Endodermal cell (in vitro differentiated cells): Measurements from ENCODE around the gene ROBO1. TPM values are rescaled to one million over a fixed set of nuclear protein-coding genes. Genes with fewer than 3 reads are reported as not detected.

Experiments used
- DNase-seq: peaks from one replicate; pipeline ENCODE4 v3.0.0-alpha.2; 2017
- H3K27ac ChIP-seq: 2 replicates; pipeline ENCODE4 v1.5.1; 2013; ENCODE audit warnings: mild to moderate bottlenecking, low read depth, low read length, moderate library complexity
- H3K27me3 ChIP-seq: 2 replicates; pipeline ENCODE4 v1.6.1; 2013; ENCODE audit warnings: mild to moderate bottlenecking, low read length, moderate library complexity; ENCODE audit not compliant: insufficient read depth, control insufficient read depth, poor library complexity, severe bottlenecking
- H3K36me3 ChIP-seq: 2 replicates; pipeline ENCODE4 v1.7.0; 2013; ENCODE audit warnings: mild to moderate bottlenecking, low read length, moderate library complexity; ENCODE audit not compliant: control insufficient read depth, insufficient read depth
- H3K4me1 ChIP-seq: one replicate; pipeline ENCODE4 v1.7.0; 2013; ENCODE audit warnings: low read length; ENCODE audit not compliant: control insufficient read depth, insufficient read depth
- H3K4me3 ChIP-seq: 2 replicates; pipeline ENCODE4 v1.5.1; 2013; ENCODE audit warnings: mild to moderate bottlenecking, low read length, moderate library complexity
- H3K9ac ChIP-seq: 2 replicates; pipeline ENCODE4 v1.6.1; 2013; ENCODE audit warnings: mild to moderate bottlenecking, low read length, moderate library complexity; ENCODE audit not compliant: poor library complexity, severe bottlenecking; ENCODE audit errors: extremely low read depth
- H3K9me3 ChIP-seq: 2 replicates; pipeline ENCODE4 v1.6.1; 2013; ENCODE audit warnings: mild to moderate bottlenecking, low read length, moderate library complexity; ENCODE audit not compliant: control insufficient read depth
- H3K27ac Mint-ChIP-seq: 2 replicates; pipeline ENCODE4 v1.8.0; 2020; ENCODE audit warnings: mixed read lengths
- H3K27me3 Mint-ChIP-seq: 2 replicates; pipeline ENCODE4 v1.8.0; 2021; ENCODE audit warnings: mild to moderate bottlenecking, mixed read lengths; ENCODE audit not compliant: insufficient read depth
- H3K36me3 Mint-ChIP-seq: 2 replicates; pipeline ENCODE4 v1.8.0; 2020; ENCODE audit warnings: low read depth, mixed read lengths
- H3K4me1 Mint-ChIP-seq: 2 replicates; pipeline ENCODE4 v1.8.0; 2020; ENCODE audit warnings: mixed read lengths
- H3K4me3 Mint-ChIP-seq: 2 replicates; pipeline ENCODE4 v1.8.0; 2020; ENCODE audit warnings: mild to moderate bottlenecking, moderate library complexity, mixed read lengths
- H3K9me3 Mint-ChIP-seq: 2 replicates; pipeline ENCODE4 v1.8.0; 2020; ENCODE audit warnings: mild to moderate bottlenecking, mixed read lengths
- WGBS, 2 experiments: methylation state at CpG; one replicate each; pipeline versions ENCODE4 v1.1.5 to v1.1.7; 2013; ENCODE audit warnings: missing lambda C conversion rate in 2 of 2, mixed read lengths in 1 of 2; ENCODE audit not compliant: insufficient coverage in 1 of 2, insufficient read length in 1 of 2; 5-methylcytosine and 5-hydroxymethylcytosine counted together
- total RNA-seq, 2 donors: library from RNA; stranded (reverse); fragmentation: NEBNext Ultra II Directional in 1 of 2; extraction: Animal tissue kit (Norgen Biotek cat#: 25700) in 1 of 2; gene quantifications; 2 replicates in 1 of 2; 3 replicates in 1 of 2; pipeline ENCODE4 v1.2.1, GENCODE V29; 2021
- TF ChIP-seq, protein P1 (sequence below): fragments of 200-600 bp; sonication (generic); conservative IDR thresholded peaks from 2 replicates; pipeline ENCODE4 v1.5.0; 2021; ENCODE audit warnings: antibody characterized with exemption, mild to moderate bottlenecking

Gene ROBO1
- total RNA-seq, 2 donors from 2014 or later: 74.8 to 75.9 TPM

DNA sequence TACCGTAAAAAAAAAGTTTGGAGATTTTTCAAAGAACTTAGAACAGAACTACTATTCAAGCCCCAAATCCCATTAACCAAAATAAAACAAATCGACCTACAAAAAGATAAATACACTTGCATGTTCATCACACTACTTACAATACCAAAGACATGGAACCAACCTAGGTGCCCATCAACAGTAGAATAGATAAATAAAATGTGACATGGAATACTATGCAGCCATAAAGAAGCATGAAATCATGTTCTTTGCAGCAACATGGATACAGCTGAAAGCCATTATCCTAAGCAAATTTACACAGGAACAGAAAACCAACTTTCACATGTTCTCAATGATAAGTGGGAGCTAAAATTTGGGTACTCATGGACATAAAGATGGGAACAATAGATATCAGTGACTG is 768.7 kb downstream of the ROBO1 start:
- Histone ChIP-seq H3K27me3 (peaks cover 29% of the 10 kb centered on the region), H3K36me3 (no peaks in the 10 kb centered on the region), H3K27ac (no peak overlapping the region), H3K4me1 (peaks cover 2% of the 10 kb centered on the region), H3K9me3 (peaks cover 8% of the 10 kb centered on the region), H3K4me3 (no peak overlapping the region), H3K9ac (no peak overlapping the region)
- no peak overlapping the region for H3K4me3 Mint-ChIP-seq
- peaks cover 4% of the 10 kb centered on the region for H3K36me3 Mint-ChIP-seq
- peaks cover 32% of the 10 kb centered on the region for H3K27me3 Mint-ChIP-seq
- 89% methylated on average over 2 of the region's 2 CpGs; no CpG with 5 or more reads in 1 of the 2 experiments for WGBS, 2 experiments
- H3K9me3 Mint-ChIP-seq: peaks cover 2% of the 10 kb centered on the region
- no peak for DNase-seq
- H3K4me1 Mint-ChIP-seq: peaks cover 28% of the 10 kb centered on the region
- TF ChIP-seq, protein P1, sequence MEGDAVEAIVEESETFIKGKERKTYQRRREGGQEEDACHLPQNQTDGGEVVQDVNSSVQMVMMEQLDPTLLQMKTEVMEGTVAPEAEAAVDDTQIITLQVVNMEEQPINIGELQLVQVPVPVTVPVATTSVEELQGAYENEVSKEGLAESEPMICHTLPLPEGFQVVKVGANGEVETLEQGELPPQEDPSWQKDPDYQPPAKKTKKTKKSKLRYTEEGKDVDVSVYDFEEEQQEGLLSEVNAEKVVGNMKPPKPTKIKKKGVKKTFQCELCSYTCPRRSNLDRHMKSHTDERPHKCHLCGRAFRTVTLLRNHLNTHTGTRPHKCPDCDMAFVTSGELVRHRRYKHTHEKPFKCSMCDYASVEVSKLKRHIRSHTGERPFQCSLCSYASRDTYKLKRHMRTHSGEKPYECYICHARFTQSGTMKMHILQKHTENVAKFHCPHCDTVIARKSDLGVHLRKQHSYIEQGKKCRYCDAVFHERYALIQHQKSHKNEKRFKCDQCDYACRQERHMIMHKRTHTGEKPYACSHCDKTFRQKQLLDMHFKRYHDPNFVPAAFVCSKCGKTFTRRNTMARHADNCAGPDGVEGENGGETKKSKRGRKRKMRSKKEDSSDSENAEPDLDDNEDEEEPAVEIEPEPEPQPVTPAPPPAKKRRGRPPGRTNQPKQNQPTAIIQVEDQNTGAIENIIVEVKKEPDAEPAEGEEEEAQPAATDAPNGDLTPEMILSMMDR: no peak
- no peak overlapping the region for H3K27ac Mint-ChIP-seq

DNA sequence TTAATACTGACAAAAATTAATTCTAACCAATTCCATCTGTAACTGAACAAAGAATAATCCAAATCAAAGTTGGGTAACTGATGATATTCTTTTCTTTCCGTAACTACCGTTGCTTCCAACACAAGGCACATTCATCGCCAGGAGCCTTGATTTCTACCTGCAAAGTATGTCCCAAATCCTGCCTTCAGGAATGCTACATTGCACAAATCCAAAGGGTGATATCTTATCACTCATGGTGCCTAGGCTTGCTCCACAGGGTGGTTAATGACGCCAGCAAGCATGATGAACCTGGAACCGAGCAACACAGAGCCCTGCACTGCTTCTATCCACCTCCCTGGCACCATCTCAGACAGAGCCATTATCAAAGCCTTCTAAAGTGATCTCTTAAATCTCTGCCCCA is 772.7 kb downstream of the ROBO1 start:
- TF ChIP-seq, protein P1: no peak
- no peak overlapping the region for H3K27ac ChIP-seq
- H3K36me3 ChIP-seq: no peaks in the 10 kb centered on the region
- Mint-ChIP-seq H3K27ac (no peak overlapping the region), H3K4me3 (no peak overlapping the region), H3K27me3 (peaks cover 19% of the 10 kb centered on the region), H3K9me3 (peaks cover 9% of the 10 kb centered on the region), H3K4me1 (peaks cover 19% of the 10 kb centered on the region), H3K36me3 (peaks cover 9% of the 10 kb centered on the region)
- WGBS, 2 experiments: 95 to 97% methylated on average over 3 to 5 of the region's 5 CpGs
- no peaks in the 10 kb centered on the region for H3K4me1 ChIP-seq
- peaks cover 21% of the 10 kb centered on the region for H3K27me3 ChIP-seq
- peaks cover 24% of the 10 kb centered on the region for H3K9me3 ChIP-seq
- DNase-seq: no peak
- no peak overlapping the region for H3K9ac ChIP-seq
- H3K4me3 ChIP-seq: no peak overlapping the region

DNA sequence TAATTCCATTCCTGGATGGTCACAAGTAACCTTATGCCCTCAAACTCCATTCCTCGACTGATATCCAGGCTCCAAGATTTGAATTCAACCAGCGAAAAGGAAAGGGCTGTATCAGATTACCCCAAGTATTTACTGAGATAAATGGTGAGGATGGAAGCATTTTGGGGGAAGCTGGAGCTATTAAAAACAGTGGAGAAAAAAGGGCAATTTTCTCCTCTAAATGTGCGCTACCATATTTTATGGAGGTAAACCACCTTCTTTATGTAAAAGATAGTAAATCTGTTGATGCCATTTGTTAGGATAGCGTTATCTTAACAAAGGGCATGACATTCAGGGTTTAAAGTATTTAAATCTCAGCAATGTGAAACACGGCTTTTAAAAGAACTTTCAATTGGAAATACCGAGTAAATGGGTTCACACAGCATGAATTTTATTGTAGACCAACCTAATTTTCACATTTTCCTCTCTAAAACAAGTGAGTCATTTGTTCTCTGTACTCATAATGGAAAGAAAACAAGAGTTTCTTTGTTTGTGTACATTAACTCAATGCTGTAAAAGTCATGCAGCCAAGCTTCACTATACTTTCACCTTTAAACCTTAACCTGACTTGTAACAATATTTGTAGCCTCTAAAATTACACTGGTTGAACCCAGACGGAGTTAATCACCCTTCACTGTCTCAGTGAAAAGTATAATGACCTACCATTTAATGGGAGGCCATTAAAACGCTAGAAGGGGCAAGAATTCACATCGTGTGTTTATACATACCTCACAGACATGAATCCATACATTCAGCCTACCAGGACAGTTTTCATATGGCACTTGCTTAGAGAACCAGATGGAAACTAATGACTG is 773.4 kb downstream of the ROBO1 start:
- TF ChIP-seq, protein P1: no peak
- peaks cover 9% of the 10 kb centered on the region for H3K9me3 Mint-ChIP-seq
- H3K4me3 Mint-ChIP-seq: no peak overlapping the region
- 41 to 54% methylated on average over 5 to 9 of the region's 9 CpGs for WGBS, 2 experiments
- Histone ChIP-seq H3K27ac (peak overlapping the region; percentile 9), H3K4me3 (peak overlapping the region; percentile 2), H3K9me3 (peaks cover 22% of the 10 kb centered on the region), H3K4me1 (no peaks in the 10 kb centered on the region), H3K9ac (no peak overlapping the region), H3K27me3 (peaks cover 21% of the 10 kb centered on the region), H3K36me3 (no peaks in the 10 kb centered on the region)
- peaks cover 9% of the 10 kb centered on the region for H3K36me3 Mint-ChIP-seq
- peaks cover 19% of the 10 kb centered on the region for H3K4me1 Mint-ChIP-seq
- no peak overlapping the region for H3K27ac Mint-ChIP-seq
- peaks cover 17% of the 10 kb centered on the region for H3K27me3 Mint-ChIP-seq
- no peak for DNase-seq
